K562 (cell line): ENCODE data around the gene CHRDL2. TPM values are rescaled to one million over a fixed set of nuclear protein-coding genes. Genes with fewer than 3 reads are reported as not detected.

Experiments
- ATAC-seq: fragments of 200-7000 bp; cut with Tn5 transposase; 3 replicates; pipeline ENCODE4 v1.9.1; 2020; ENCODE audit warnings: moderate library complexity
- BruUV-seq: library from RNA; stranded (reverse); fragments of 400-500 nt; replicated peaks from 2 replicates; lab custom pipeline; 2021; lab: Mats Ljungman, UMichigan
- CTCF ChIA-PET: fragments of 300-600 bp; formaldehyde crosslinking; extraction: SDS; loops from one replicate; lab custom pipeline; 2021; ENCODE audit warnings: low intra/inter-chr PET ratio; lab: Yijun Ruan, JAX
- POLR2A ChIA-PET: fragments of 300-600, 350-650 bp; sonication (Branson Sonifier 250); formaldehyde crosslinking; extraction: SDS; loops from one replicate; lab custom pipeline; 2021; ENCODE audit warnings: antibody characterized with exemption, inconsistent platforms; lab: Yijun Ruan, JAX
- DNase-seq, 4 experiments: peaks; one replicate each; pipeline versions ENCODE4 v3.0.0 to v3.0.0-alpha.2; 2011 to 2018; ENCODE audit warnings: low spot score in 3 of 4, mixed read lengths in 3 of 4; ENCODE audit errors: extremely low read depth in 1 of 4
- FAIRE-seq: peaks from 2 replicates; lab custom pipeline; 2011; peaks lifted over from hg19 to GRCh38; lab: Jason Lieb, UNC
- H2AFZ ChIP-seq: 2 replicates; pipeline ENCODE4 v1.6.0; 2011; ENCODE audit warnings: low read depth, low read length, control low read depth, inconsistent platforms
- H3K27ac ChIP-seq: fragments of 200-600 bp; 3 replicates; pipeline ENCODE4 v1.8.0; 2011; ENCODE audit warnings: low read depth, mild to moderate bottlenecking, control low read depth, inconsistent platforms, low read length, moderate library complexity, mixed read lengths; ENCODE audit errors: extremely low read depth
- H3K27me3 ChIP-seq, 2 experiments: fragments of 300-600 bp in 1 of 2; 2 replicates in 1 of 2; 3 replicates in 1 of 2; pipeline versions ENCODE4 v1.6.0 to v1.8.0; 2011; ENCODE audit warnings: inconsistent platforms in 2 of 2, low read length in 2 of 2, mild to moderate bottlenecking in 1 of 2, mixed read lengths in 1 of 2, moderate library complexity in 1 of 2; ENCODE audit not compliant: control insufficient read depth in 2 of 2, insufficient read depth in 2 of 2
- H3K36me3 ChIP-seq: fragments of 300-600 bp; 3 replicates; pipeline ENCODE4 v1.8.0; 2011; ENCODE audit warnings: mild to moderate bottlenecking, low read length, inconsistent platforms; ENCODE audit not compliant: control insufficient read depth, insufficient read depth
- H3K4me1 ChIP-seq, 2 experiments: fragments of 200-600 bp in 1 of 2; replicated peaks in 1 of 2; 2 replicates in 1 of 2; 3 replicates in 1 of 2; pipeline versions ENCODE4 v1.5.1 to v1.8.0; 2011; ENCODE audit warnings: inconsistent platforms in 2 of 2, low read length in 2 of 2, mild to moderate bottlenecking in 1 of 2, mixed read lengths in 1 of 2, moderate library complexity in 1 of 2; ENCODE audit not compliant: control insufficient read depth in 2 of 2, insufficient read depth in 2 of 2
- H3K4me2 ChIP-seq: 2 replicates; pipeline ENCODE4 v1.6.1; 2011; ENCODE audit warnings: low read length, control low read depth, inconsistent platforms, mixed read lengths; ENCODE audit not compliant: insufficient read depth
- H3K4me3 ChIP-seq: fragments of 200-600 bp; sonication (generic), shearing (Covaris generic); 2 replicates; pipeline ENCODE4 v1.5.1; 2016; ENCODE audit warnings: control low read depth, inconsistent platforms
- H3K79me2 ChIP-seq: fragments of 200-600 bp; 3 replicates; pipeline ENCODE4 v1.8.0; 2011; ENCODE audit warnings: low read length, inconsistent platforms; ENCODE audit not compliant: control insufficient read depth, insufficient read depth
- H3K9ac ChIP-seq, 2 experiments: 2 replicates each; pipeline versions ENCODE4 v1.6.0 to v1.6.1; 2011; ENCODE audit warnings: low read depth in 2 of 2, low read length in 2 of 2, control low read depth in 1 of 2, inconsistent platforms in 1 of 2, mild to moderate bottlenecking in 1 of 2, mixed read lengths in 1 of 2; ENCODE audit not compliant: insufficient read depth in 1 of 2
- H3K9me1 ChIP-seq: one replicate; pipeline ENCODE4 v1.6.0; 2011; ENCODE audit warnings: inconsistent platforms, mild to moderate bottlenecking, low read length, moderate library complexity; ENCODE audit not compliant: control insufficient read depth, insufficient read depth
- H3K9me3 ChIP-seq: replicated peaks from 2 replicates; pipeline ENCODE4 v1.5.1; 2011; ENCODE audit warnings: low read depth, low read length, inconsistent platforms; ENCODE audit not compliant: control insufficient read depth, insufficient read depth
- H4K20me1 ChIP-seq: replicated peaks from 2 replicates; pipeline ENCODE4 v1.6.1; 2011; ENCODE audit warnings: low read length, inconsistent platforms, mixed read lengths; ENCODE audit not compliant: control insufficient read depth, insufficient read depth
- CEBPB ChIP-seq: fragments of 450-650 bp; IDR thresholded peaks from 2 replicates; pipeline ENCODE4 v1.6.1; 2016; ENCODE audit warnings: missing genetic modification characterization, missing compliant biosample characterization
- E2F6 ChIP-seq, 2 experiments: IDR thresholded peaks; 2 replicates each; pipeline ENCODE4 v1.6.1; 2011; ENCODE audit warnings: borderline replicate concordance in 1 of 2, control low read depth in 1 of 2, low read depth in 1 of 2, low read length in 1 of 2, mild to moderate bottlenecking in 1 of 2, mixed read lengths in 1 of 2, moderate library complexity in 1 of 2; ENCODE audit not compliant: insufficient read depth in 1 of 2, insufficient read length in 1 of 2, poor library complexity in 1 of 2, severe bottlenecking in 1 of 2; ENCODE audit errors: extremely low read depth in 1 of 2
- IRF1 ChIP-seq: sonication (generic); formaldehyde crosslinking; IDR thresholded peaks from 2 replicates; pipeline ENCODE4 v1.8.0; 2022; ENCODE audit warnings: missing genetic modification reagents, mild to moderate bottlenecking, borderline replicate concordance
- MCM5 ChIP-seq: fragments of 450-650 bp; IDR thresholded peaks from 2 replicates; pipeline ENCODE4 v1.6.1; 2016; ENCODE audit warnings: low read depth
- NCOA1 ChIP-seq: fragments of 450-650 bp; IDR thresholded peaks from 2 replicates; pipeline ENCODE4 v1.6.1; 2016; ENCODE audit warnings: low read depth
- PHF8 ChIP-seq: fragments of 200-600 bp; sonication (generic); IDR thresholded peaks from 2 replicates; pipeline ENCODE4 v1.6.1; 2012; ENCODE audit warnings: mixed run types, mild to moderate bottlenecking, inconsistent platforms, low read length, moderate library complexity, borderline replicate concordance
- YY1 ChIP-seq, 3 experiments: IDR thresholded peaks; 2 replicates each; pipeline ENCODE4 v1.6.1; 2011; ENCODE audit warnings: low read length in 2 of 3, mild to moderate bottlenecking in 2 of 3, moderate library complexity in 2 of 3, borderline replicate concordance in 1 of 3, control low read depth in 1 of 3, low read depth in 1 of 3; ENCODE audit not compliant: insufficient read depth in 3 of 3, insufficient replicate concordance in 2 of 3, control insufficient read depth in 1 of 3, insufficient read length in 1 of 3; ENCODE audit errors: extremely low read depth in 1 of 3
- ZHX1 ChIP-seq: fragments of 150-350 bp; conservative IDR thresholded peaks from 2 replicates; pipeline ENCODE4 v1.6.1; 2014; ENCODE audit warnings: low read length
- ZNF253 ChIP-seq: fragments of 250-450 bp; sonication (Bioruptor Pico); conservative IDR thresholded peaks from 2 replicates; pipeline ENCODE4 v1.6.1; 2021; ENCODE audit warnings: mild to moderate bottlenecking
- ZNF311 ChIP-seq: fragments of 250-450 bp; sonication (Bioruptor Pico); IDR thresholded peaks from 2 replicates; pipeline ENCODE4 v1.4.0; 2020; ENCODE audit warnings: mild to moderate bottlenecking, moderate library complexity
- ZNF655 ChIP-seq: fragments of 250-450 bp; sonication (Bioruptor Pico); IDR thresholded peaks from 2 replicates; pipeline ENCODE4 v1.5.0; 2021
- WGBS: fragments of 100-300 bp; shearing (Covaris generic); methylation state at CpG from one replicate; pipeline ENCODE4 v1.1.6; 2016; ENCODE audit warnings: low coverage, mixed read lengths; ENCODE audit not compliant: insufficient coverage; ENCODE audit errors: missing lambda C conversion rate; 5-methylcytosine and 5-hydroxymethylcytosine counted together
- in situ Hi-C: fragments of 300-500 bp; cut with MboI; formaldehyde crosslinking; loops from 4 replicates; pipeline ENCODE4 v1.15.0; 2018; ENCODE audit warnings: inconsistent platforms, mixed read lengths
- intact Hi-C: fragments of 100-400 bp; cut with micrococcal nuclease; formaldehyde crosslinking; loops from 2 replicates; pipeline ENCODE4 v1.14.2; 2022
- polyA plus RNA-seq, 8 experiments: library from polyadenylated mRNA; depleted of rRNA in 4 of 8; stranded (reverse) in 5 of 8; unstranded in 3 of 8; fragments of >200 nt; fragmentation: Nextera tagmentation in 2 of 8; fragmentation: Illumina TruSeq in 1 of 8; extraction: Ambion mirVana in 2 of 8; extraction: Trizol in 1 of 8; gene quantifications; 2 replicates each; pipeline versions ENCODE4 v1.2.1 to v1.2.3, GENCODE V29; 2011 to 2014; ENCODE audit warnings: inconsistent platforms in 1 of 8, missing spikeins in 1 of 8
- total RNA-seq, 7 experiments: library from RNA; depleted of rRNA in 6 of 7; stranded (reverse); fragments of >200 nt in 6 of 7; fragmentation: Illumina TruSeq in 2 of 7; extraction: Trizol in 2 of 7; gene quantifications; 2 replicates each; pipeline versions ENCODE4 v1.2.1 to v1.2.3, GENCODE V29; 2011 to 2021; ENCODE audit warnings: low replicate concordance in 1 of 7

Gene CHRDL2
- total and polyA plus RNA-seq, 9 of the 15 experiments (the other 6 are each of a cell fraction or from before 2014, with no cell fraction given): not detected

GRCh38 chr11:74754507-74755252 lies 23.5 kb upstream of the CHRDL2 start (continued):
- TF ChIP-seq ZNF655 (CRISPR knock-in tag) (no peak), PHF8 (no peak), IRF1 (CRISPR knock-in tag) (no peak), YY1 (IDR thresholded peaks at IDR 0.05; ENCODE audit: borderline replicate concordance in 1 of 3, control insufficient read depth in 1 of 3, extremely low read depth in 1 of 3, insufficient read depth in 3 of 3, insufficient read length in 1 of 3, insufficient replicate concordance in 2 of 3, low read depth in 1 of 3, low read length in 2 of 3) (no peak), ZNF253 (CRISPR knock-in tag) (no peak), ZNF311 (CRISPR knock-in tag) (no peak)

- Histone ChIP-seq H3K27ac (no peak overlapping the region), H4K20me1 (no peaks in the 10 kb centered on the region), H3K4me3 (no peak overlapping the region), H3K4me2 (no peak overlapping the region), H3K9ac (no peak overlapping the region), H3K79me2 (peaks cover 75% of the 10 kb centered on the region), H3K27me3 (no peaks in the 10 kb centered on the region), H2AFZ (no peak overlapping the region), H3K36me3 (peaks cover 8% of the 10 kb centered on the region; the same call in 1 of the 3 replicates), H3K9me1 (no peaks in the 10 kb centered on the region), H3K4me1 (peaks cover 14 to 23% of the 10 kb centered on the region in 2 experiments; a peak in 4 of 5 replicates), H3K9me3 (no peaks in the 10 kb centered on the region)
- 96% methylated on average over 2 of the region's 2 CpGs for WGBS
- TF ChIP-seq CEBPB (tag) (0 out of 2 replicates have a peak, but pooled peaks have one; percentile 28), E2F6 (IDR thresholded peaks at IDR 0.05; ENCODE audit: borderline replicate concordance in 1 of 2, extremely low read depth in 1 of 2, insufficient read depth in 1 of 2, insufficient read length in 1 of 2, low read depth in 1 of 2, low read length in 1 of 2, poor library complexity in 1 of 2, severe bottlenecking in 1 of 2) (no peak), ZHX1 (no peak), NCOA1 (no peak), MCM5 (no peak)
- ATAC-seq (no peak), DNase-seq (no peak), FAIRE-seq (no peak)
- BruUV-seq: no TSS peak
- ChIA-PET POLR2A (interaction anchor here (0.8 kb wide), 1 partner anchor 23 kb away, joined by 3 read pairs; no protein-coding TSS in a partner anchor), CTCF (no interaction called here)
- in situ Hi-C loops (no loop called here), intact Hi-C loops (no loop called here)
These were observed 20.1 kb upstream of the CHRDL2 start for GRCh38 chr11:74751303-74751702.
